ENCODE measurements around the gene TRIM2. TPM values are rescaled to one million over a fixed set of nuclear protein-coding genes. Genes with fewer than 3 reads are reported as not detected.

The TRIM2 gene
- total RNA-seq, 1 donor from 2014 or later: 40.8 TPM

DNA sequence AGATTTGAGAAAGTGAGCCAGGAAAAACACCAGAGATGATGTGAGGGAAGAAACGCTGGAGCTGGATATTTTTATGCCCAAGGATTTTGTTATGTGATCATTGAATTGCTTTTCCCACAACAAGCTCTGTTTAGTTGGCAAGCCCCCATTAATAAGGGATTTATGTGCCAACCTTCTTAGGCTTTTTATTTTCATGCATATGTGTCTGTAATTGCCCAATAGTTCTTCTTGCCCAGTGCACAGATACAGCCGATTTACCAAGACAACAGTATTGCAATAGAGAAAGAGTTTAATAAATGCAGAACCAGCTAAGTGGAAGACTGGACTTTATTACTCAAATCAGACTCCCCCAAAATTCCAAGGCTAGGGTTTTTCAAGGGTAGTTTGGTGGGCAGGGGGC, 57.7 kb downstream of the TRIM2 start:
- H3K4me3 ChIP-seq (ENCODE audit: low read depth, low read length): no peak overlapping the region
- TF ChIP-seq, protein P1, sequence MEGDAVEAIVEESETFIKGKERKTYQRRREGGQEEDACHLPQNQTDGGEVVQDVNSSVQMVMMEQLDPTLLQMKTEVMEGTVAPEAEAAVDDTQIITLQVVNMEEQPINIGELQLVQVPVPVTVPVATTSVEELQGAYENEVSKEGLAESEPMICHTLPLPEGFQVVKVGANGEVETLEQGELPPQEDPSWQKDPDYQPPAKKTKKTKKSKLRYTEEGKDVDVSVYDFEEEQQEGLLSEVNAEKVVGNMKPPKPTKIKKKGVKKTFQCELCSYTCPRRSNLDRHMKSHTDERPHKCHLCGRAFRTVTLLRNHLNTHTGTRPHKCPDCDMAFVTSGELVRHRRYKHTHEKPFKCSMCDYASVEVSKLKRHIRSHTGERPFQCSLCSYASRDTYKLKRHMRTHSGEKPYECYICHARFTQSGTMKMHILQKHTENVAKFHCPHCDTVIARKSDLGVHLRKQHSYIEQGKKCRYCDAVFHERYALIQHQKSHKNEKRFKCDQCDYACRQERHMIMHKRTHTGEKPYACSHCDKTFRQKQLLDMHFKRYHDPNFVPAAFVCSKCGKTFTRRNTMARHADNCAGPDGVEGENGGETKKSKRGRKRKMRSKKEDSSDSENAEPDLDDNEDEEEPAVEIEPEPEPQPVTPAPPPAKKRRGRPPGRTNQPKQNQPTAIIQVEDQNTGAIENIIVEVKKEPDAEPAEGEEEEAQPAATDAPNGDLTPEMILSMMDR (conservative IDR thresholded peaks at IDR 0.05; ENCODE audit: low read depth, low read length): no peak

DNA sequence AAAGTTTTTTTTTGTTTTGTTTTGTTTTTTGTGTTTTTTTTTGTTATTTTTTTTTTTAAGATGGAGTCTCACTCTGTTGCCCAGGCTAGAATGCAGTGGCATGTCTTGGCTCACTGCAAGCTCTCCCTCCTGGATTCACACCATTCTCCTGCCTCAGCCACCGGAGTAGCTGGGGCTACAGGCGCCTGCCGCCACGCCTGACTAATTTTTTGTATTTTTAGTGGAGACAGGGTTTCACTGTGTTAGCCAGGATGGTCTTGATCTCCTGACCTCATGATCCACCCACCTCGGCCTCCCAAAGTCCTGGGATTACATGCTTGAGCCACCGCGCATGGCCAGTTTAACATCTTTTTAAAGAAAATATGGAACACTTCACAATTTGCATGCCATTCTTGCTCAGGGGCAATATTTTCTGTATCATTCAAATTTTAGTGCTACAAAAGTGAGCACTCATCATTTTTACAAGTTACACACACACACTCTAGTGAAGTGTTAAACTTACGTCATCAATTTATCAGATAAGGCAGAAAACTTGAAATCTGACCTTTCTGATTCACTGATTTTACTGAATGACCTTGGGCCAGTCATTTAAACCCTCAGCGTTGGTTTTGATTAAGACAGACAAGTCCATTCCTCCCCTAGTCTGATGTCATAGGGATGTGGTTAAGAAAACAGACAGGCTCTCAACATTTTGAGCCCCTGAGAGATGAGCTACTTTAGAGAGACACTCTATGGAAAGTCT, 61.2 kb downstream of the TRIM2 start:
- TF ChIP-seq, protein P1 (conservative IDR thresholded peaks at IDR 0.05; ENCODE audit: low read depth, low read length): no peak
- H3K4me3 ChIP-seq (ENCODE audit: low read depth, low read length): no peak overlapping the region
- DNase-seq (ENCODE audit: low read depth): no peak

More for the DNA sequence above, 57.7 kb downstream of the TRIM2 start:
- no peak for DNase-seq (ENCODE audit: low read depth)

DNA sequence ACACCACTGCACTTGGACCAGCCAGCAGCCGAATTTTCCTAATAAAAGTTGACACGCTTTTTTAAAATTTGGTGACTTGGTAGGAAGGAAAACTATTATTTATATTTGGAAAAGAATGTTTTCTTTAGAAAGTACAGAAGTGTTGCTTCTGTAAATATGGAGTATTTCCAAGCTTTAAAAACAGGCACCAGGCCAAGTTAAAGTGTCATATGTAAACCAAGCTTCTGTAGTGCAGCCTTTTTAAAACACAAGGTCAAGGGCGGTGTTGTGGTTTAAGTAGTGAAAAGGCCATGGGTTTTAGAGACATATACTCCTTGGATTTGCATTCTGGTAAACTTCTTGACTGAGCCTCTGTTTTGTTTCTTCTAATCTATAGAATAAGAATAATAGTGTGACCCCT, 62.7 kb downstream of the TRIM2 start:
- DNase-seq (ENCODE audit: low read depth): no peak

DNA sequence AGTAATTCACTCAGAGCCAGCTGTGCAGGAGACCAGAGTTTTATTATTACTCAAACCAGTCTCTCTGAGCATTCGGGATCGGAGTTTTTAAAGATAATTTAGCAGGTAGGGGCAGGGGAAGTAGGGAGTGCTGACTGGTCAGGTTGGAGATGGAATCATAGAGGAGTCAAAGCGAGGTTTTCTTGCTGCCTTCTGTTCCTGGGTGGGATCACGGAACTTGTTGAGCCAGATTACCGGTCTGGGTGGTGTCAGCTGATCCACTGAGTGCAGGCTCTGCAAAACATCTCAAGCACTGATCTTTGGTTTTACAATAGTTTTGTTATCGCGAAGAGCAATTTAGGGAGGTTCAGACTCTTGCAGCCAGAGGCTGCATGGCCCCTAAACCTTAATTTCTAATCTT, 63.6 kb downstream of the TRIM2 start:
- DNase-seq (ENCODE audit: low read depth): no peak
- TF ChIP-seq, protein P1 (conservative IDR thresholded peaks at IDR 0.05; ENCODE audit: low read depth, low read length): no peak
- H3K4me3 ChIP-seq (ENCODE audit: low read depth, low read length): no peak overlapping the region

More for the DNA sequence above, 62.7 kb downstream of the TRIM2 start:
- H3K4me3 ChIP-seq (ENCODE audit: low read depth, low read length): no peak overlapping the region
- TF ChIP-seq, protein P1 (conservative IDR thresholded peaks at IDR 0.05; ENCODE audit: low read depth, low read length): no peak

DNA sequence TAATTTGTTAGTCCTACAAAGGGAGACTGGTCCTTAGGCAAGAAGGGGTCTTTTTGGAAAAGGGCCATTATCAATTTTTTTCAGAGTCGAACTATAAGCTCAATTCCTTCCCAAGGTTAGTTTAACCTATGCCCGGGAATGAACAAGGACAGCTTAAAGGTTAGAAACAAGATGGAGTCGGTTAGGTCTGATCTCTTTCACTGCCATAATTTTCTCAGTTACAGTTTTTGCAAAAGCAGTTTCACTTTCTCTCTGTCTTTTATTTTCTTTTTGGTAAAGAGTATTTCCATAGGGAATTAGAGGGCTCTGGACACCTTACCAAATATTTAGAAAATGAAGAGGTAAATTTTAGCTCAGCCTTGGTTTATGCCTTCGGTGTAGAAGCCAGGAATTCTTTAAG, 64.1 kb downstream of the TRIM2 start:
- TF ChIP-seq, protein P1 (conservative IDR thresholded peaks at IDR 0.05; ENCODE audit: low read depth, low read length): no peak
- DNase-seq (ENCODE audit: low read depth): no peak
- H3K4me3 ChIP-seq (ENCODE audit: low read depth, low read length): no peak overlapping the region

DNA sequence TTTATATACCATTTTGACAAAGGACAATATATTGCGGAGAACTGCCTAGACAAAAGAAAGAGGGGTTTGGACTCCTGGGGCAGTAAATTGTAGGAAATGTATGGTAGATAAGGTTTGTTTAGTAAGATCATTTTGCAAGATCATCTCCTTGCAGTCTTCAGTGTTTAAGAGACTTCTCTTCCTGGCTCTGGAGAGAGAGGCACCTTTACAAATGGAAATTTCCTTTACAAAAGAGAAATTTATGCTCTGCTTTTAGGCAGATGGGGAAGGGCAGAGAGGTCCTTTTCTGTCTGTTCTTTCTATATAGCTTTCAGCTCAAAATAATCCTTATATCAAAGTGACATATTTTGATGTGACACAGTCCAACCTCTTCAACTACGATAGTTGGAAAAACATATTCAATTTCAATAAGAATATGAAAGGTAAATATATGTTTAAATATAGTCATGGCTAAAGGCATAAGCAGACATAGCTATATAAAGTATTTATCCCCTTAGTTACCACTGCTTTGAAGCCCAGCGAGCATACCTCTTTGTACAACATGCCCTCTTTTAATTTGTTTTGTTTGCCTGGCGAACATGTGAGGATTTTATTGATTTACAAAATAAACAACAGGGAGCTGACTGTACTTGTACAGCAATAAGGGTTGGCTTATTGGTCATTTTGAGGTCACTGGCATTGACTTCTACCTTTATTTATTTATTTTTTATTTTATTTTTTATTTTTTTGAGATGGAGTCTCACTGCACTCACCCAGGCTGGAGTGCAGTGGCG, 65.2 kb downstream of the TRIM2 start:
- no peak for DNase-seq (ENCODE audit: low read depth)
- TF ChIP-seq, protein P1 (conservative IDR thresholded peaks at IDR 0.05; ENCODE audit: low read depth, low read length): no peak
- no peak overlapping the region for H3K4me3 ChIP-seq (ENCODE audit: low read depth, low read length)
